ENCODE results near the gene FCRLB. TPM values are rescaled to one million over a fixed set of nuclear protein-coding genes. Genes with fewer than 3 reads are reported as not detected.

Gene FCRLB
- polyA plus RNA-seq, 2 of the 4 experiments (the other 2 are of a cell fraction), result 0.48 to 0.75 TPM

DNA sequence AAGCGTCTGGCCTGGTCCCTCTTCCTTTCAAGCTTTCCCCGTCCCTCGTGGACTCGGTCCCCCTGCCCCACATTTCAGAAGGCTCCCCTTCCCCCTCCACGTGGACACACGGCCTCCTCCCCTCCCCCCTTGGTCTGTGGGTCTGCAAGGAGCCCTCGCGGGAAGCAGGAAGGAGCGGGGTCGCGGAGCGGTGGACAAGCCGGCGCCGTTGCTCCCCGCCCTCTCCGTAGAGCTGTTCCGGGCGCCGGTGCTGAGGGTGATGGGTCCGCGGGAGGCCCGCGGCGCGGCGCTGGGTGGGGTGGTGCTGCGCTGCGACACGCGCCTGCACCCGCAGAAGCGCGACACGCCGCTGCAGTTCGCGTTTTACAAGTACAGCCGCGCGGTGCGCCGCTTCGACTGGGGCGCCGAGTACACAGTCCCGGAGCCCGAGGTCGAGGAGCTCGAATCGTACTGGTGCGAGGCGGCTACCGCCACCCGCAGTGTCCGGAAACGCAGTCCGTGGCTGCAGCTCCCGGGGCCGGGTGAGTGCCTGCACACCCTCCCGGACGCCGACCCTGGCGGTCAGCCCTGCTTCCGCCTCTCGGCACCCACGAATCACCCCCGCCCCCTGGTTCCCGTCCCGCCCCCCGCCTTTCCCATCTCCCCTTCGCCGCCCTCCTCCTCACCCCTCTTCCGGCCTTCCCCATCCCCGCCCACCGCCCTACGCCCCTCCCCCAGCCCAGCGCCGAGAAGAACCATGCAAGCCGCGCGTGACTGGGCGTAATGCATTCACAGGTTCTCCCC, 5.3 kb downstream of the FCRLB start (continued):
- TF ChIP-seq REST (IDR thresholded peaks at IDR 0.05), result peak; percentile 41; the same call in 1 of the 2 replicates
- TF ChIP-seq CTCF (IDR thresholded peaks at IDR 0.05), result no peak

DNA sequence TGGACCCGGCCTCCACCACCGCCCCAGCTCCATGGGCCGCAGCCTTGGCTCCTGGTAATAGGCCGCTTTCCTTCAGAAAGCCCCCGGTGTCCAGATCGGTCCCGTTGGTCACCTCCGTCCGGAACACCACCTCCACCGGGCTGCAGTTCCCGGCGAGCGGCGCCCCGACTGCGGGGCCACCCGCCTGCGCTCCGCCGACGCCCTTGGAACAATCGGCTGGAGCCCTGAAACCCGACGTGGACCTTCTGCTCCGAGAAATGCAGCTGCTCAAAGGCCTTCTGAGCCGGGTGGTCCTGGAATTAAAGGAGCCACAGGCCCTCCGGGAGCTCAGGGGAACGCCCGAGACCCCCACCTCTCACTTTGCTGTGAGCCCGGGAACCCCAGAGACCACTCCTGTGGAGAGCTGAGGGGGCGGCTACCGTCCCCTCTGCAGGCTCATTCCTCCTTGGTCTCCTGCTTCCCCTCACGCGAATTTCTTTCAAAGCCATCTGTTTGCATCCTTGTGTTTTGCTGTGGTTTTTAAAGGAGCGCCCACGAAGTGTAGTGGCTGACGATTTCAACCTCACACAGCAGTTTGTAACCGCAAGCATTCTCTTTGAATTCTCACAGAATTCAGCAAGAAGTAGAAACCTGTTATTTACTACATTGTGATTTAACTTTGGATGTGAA, 6.0 kb downstream of the FCRLB start:
- 12% methylated on average over 25 of the region's 38 CpGs for whole genome bisulfite sequencing (ENCODE audit: missing lambda C conversion rate)
- peaks cover 10% of the 10 kb centered on the region; the same call in 2 of the 3 replicates for H3K4me1 ChIP-seq
- DNase-seq (ENCODE audit: low read depth in 1 of 2, low spot score in 1 of 2) (no peak), FAIRE-seq (no peak), ATAC-seq (peak; percentile 2; a peak in 3 of 6 replicates)
- peak overlapping the region; percentile 90 to 97 for H3K27ac ChIP-seq
- no peaks in the 10 kb centered on the region for H3K9me3 ChIP-seq
- POLR2A ChIA-PET, result interaction anchor here (0.8 to 2.5 kb wide), 11 partner anchors 9 to 196 kb away, joined by 3 to 19 read pairs (median 5); partner anchors contain the start of gene DUSP12
- H3K4me3 ChIP-seq, result peak overlapping the region; percentile 73
- H3K4me2 ChIP-seq, result peak overlapping the region; percentile 90
- CTCF ChIA-PET, result interaction anchor here (0.7 to 6.4 kb wide), 8 partner anchors 9 to 412 kb away, joined by 3 to 80 read pairs (median 3); partner anchors contain the start of gene ATF6
- TF ChIP-seq EP300 (IDR thresholded peaks at IDR 0.05) (no peak), KDM1A (IDR thresholded peaks at IDR 0.05; ENCODE audit: low read depth) (no peak), HEYL (CRISPR knock-in tag; IDR thresholded peaks at IDR 0.05) (no peak), ELK1 (IDR thresholded peaks at IDR 0.05; ENCODE audit: low read depth, low read length) (no peak), CHD4 (IDR thresholded peaks at IDR 0.05; ENCODE audit: borderline replicate concordance) (no peak), HES2 (IDR thresholded peaks at IDR 0.05) (no peak), NPAS2 (CRISPR knock-in tag; IDR thresholded peaks at IDR 0.05; ENCODE audit: borderline replicate concordance) (no peak), PHF8 (IDR thresholded peaks at IDR 0.05; ENCODE audit: borderline replicate concordance, low read depth) (peak; percentile 56; the same call in 1 of the 2 replicates), RCOR1 (IDR thresholded peaks at IDR 0.05; ENCODE audit: low read depth, low read length) (no peak), CBX8 (IDR thresholded peaks at IDR 0.05) (no peak), TFCP2L1 (CRISPR knock-in tag; IDR thresholded peaks at IDR 0.05) (no peak), SMC3 (IDR thresholded peaks at IDR 0.05) (no peak), NFE2L2 (conservative IDR thresholded peaks at IDR 0.05; ENCODE audit: low read length) (no peak), HOXB5 (CRISPR knock-in tag; IDR thresholded peaks at IDR 0.05) (no peak), KDM5A (IDR thresholded peaks at IDR 0.05) (no peak), EHMT2 (IDR thresholded peaks at IDR 0.05; ENCODE audit: low read depth) (no peak), BCL3 (IDR thresholded peaks at IDR 0.05) (peak; percentile 50; the same call in 1 of the 3 replicates), CBX2 (IDR thresholded peaks at IDR 0.05; ENCODE audit: borderline replicate concordance, low read depth) (no peak), POLR2A (IDR thresholded peaks at IDR 0.05; ENCODE audit: low read length) (no peak), JUN (IDR thresholded peaks at IDR 0.05) (no peak; a peak in 1 of 5 replicates), GATA3 (IDR thresholded peaks at IDR 0.05; ENCODE audit: borderline replicate concordance) (no peak), RARB (CRISPR knock-in tag; IDR thresholded peaks at IDR 0.05) (no peak), ESRRA (IDR thresholded peaks at IDR 0.05; ENCODE audit: borderline replicate concordance, low read length) (no peak), RFX5 (IDR thresholded peaks at IDR 0.05) (no peak)
- TF ChIP-seq, protein P1, sequence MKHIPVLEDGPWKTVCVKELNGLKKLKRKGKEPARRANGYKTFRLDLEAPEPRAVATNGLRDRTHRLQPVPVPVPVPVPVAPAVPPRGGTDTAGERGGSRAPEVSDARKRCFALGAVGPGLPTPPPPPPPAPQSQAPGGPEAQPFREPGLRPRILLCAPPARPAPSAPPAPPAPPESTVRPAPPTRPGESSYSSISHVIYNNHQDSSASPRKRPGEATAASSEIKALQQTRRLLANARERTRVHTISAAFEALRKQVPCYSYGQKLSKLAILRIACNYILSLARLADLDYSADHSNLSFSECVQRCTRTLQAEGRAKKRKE (CRISPR knock-in tag; IDR thresholded peaks at IDR 0.05; ENCODE audit: low read depth), result no peak

All from A549 (cell line).